Panc1 (cell line): ENCODE measurements around the gene AUNIP.

ENCODE experiments used
- POLR2AphosphoS5 ChIP-seq: IDR thresholded peaks from 2 replicates; pipeline ENCODE4 v1.6.1; 2012; ENCODE audit warnings: mild to moderate bottlenecking, low read depth, low read length, moderate library complexity
- TCF7L2 ChIP-seq: IDR thresholded peaks from 2 replicates; pipeline ENCODE4 v1.6.1; 2011; ENCODE audit warnings: mild to moderate bottlenecking, low read depth, low read length, inconsistent platforms
- TF ChIP-seq, protein P1 (sequence below): fragments of 450-650 bp; IDR thresholded peaks from 2 replicates; pipeline ENCODE4 v1.5.1; 2017; ENCODE audit warnings: mild to moderate bottlenecking
- TF ChIP-seq, protein P2 (sequence below), 2 experiments: IDR thresholded peaks; 2 replicates each; pipeline ENCODE4 v1.6.1; 2011 to 2012; ENCODE audit warnings: low read depth in 2 of 2, control low read depth in 1 of 2, low read length in 1 of 2, mild to moderate bottlenecking in 1 of 2, moderate library complexity in 1 of 2; ENCODE audit not compliant: insufficient read depth in 1 of 2

- TF ChIP-seq, protein P1, sequence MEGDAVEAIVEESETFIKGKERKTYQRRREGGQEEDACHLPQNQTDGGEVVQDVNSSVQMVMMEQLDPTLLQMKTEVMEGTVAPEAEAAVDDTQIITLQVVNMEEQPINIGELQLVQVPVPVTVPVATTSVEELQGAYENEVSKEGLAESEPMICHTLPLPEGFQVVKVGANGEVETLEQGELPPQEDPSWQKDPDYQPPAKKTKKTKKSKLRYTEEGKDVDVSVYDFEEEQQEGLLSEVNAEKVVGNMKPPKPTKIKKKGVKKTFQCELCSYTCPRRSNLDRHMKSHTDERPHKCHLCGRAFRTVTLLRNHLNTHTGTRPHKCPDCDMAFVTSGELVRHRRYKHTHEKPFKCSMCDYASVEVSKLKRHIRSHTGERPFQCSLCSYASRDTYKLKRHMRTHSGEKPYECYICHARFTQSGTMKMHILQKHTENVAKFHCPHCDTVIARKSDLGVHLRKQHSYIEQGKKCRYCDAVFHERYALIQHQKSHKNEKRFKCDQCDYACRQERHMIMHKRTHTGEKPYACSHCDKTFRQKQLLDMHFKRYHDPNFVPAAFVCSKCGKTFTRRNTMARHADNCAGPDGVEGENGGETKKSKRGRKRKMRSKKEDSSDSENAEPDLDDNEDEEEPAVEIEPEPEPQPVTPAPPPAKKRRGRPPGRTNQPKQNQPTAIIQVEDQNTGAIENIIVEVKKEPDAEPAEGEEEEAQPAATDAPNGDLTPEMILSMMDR = no peak
- TF ChIP-seq POLR2AphosphoS5 (no peak), TCF7L2 (no peak)
- TF ChIP-seq, protein P2, sequence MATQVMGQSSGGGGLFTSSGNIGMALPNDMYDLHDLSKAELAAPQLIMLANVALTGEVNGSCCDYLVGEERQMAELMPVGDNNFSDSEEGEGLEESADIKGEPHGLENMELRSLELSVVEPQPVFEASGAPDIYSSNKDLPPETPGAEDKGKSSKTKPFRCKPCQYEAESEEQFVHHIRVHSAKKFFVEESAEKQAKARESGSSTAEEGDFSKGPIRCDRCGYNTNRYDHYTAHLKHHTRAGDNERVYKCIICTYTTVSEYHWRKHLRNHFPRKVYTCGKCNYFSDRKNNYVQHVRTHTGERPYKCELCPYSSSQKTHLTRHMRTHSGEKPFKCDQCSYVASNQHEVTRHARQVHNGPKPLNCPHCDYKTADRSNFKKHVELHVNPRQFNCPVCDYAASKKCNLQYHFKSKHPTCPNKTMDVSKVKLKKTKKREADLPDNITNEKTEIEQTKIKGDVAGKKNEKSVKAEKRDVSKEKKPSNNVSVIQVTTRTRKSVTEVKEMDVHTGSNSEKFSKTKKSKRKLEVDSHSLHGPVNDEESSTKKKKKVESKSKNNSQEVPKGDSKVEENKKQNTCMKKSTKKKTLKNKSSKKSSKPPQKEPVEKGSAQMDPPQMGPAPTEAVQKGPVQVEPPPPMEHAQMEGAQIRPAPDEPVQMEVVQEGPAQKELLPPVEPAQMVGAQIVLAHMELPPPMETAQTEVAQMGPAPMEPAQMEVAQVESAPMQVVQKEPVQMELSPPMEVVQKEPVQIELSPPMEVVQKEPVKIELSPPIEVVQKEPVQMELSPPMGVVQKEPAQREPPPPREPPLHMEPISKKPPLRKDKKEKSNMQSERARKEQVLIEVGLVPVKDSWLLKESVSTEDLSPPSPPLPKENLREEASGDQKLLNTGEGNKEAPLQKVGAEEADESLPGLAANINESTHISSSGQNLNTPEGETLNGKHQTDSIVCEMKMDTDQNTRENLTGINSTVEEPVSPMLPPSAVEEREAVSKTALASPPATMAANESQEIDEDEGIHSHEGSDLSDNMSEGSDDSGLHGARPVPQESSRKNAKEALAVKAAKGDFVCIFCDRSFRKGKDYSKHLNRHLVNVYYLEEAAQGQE (IDR thresholded peaks at IDR 0.05; ENCODE audit: insufficient read depth in 1 of 2, low read depth in 2 of 2, low read length in 1 of 2) = no peak
Observed at GRCh38 chr1:25871704-25872494, 12.6 kb upstream of the AUNIP start.
